SK-N-MC (cell line): ENCODE results near the gene MVK.

Source experiments
- DNase-seq: peaks from one replicate; pipeline ENCODE4 v3.0.0-alpha.2; 2011; ENCODE audit warnings: low read depth, low spot score
- H3K27ac ChIP-seq: fragments of 200-600 bp; sonication (generic); 2 replicates; pipeline ENCODE4 v1.5.1; 2016; ENCODE audit warnings: mixed run types
- H3K36me3 ChIP-seq: fragments of 200-600 bp; sonication (generic); 2 replicates; pipeline ENCODE4 v1.6.1; 2017; ENCODE audit warnings: antibody characterized with exemption, low read length, mixed read lengths; ENCODE audit not compliant: insufficient read depth
- H3K4me3 ChIP-seq: fragments of 200-600 bp; sonication (generic); 2 replicates; pipeline ENCODE4 v1.5.1; 2016
- H3K9ac ChIP-seq: fragments of 200-600 bp; sonication (generic); 2 replicates; pipeline ENCODE4 v1.8.0; 2017; ENCODE audit warnings: mixed run types, mixed read lengths; ENCODE audit not compliant: insufficient read length
- H3K9me3 ChIP-seq: fragments of 200-600 bp; sonication (generic); 2 replicates; pipeline ENCODE4 v1.6.1; 2017; ENCODE audit warnings: low read depth, mild to moderate bottlenecking, antibody characterized with exemption, low read length, moderate library complexity, mixed read lengths
- EZH2 ChIP-seq: fragments of 200-600 bp; sonication (generic); IDR thresholded peaks from one replicate; pipeline ENCODE4 v1.6.1; 2017; ENCODE audit warnings: antibody characterized with exemption
- FOXP2 ChIP-seq: optimal IDR thresholded peaks from 2 replicates; pipeline ENCODE3; 2011; ENCODE audit warnings: mild to moderate bottlenecking, moderate library complexity; ENCODE audit not compliant: insufficient read depth; ENCODE audit errors: extremely low read length, control extremely low read depth
- POLR2AphosphoS5 ChIP-seq: IDR thresholded peaks from 2 replicates; pipeline ENCODE4 v1.6.1; 2012; ENCODE audit warnings: mild to moderate bottlenecking, low read depth, low read length, borderline replicate concordance

The MVK gene

GRCh38 chr12:109558374-109559199 is 15.0 kb upstream of the MVK start:
- no peak overlapping the region for H3K4me3 ChIP-seq
- peaks cover 12% of the 10 kb centered on the region; the same call in 1 of the 2 replicates for H3K36me3 ChIP-seq
- no peak for DNase-seq
- H3K27ac ChIP-seq: no peak overlapping the region
- no peaks in the 10 kb centered on the region for H3K9me3 ChIP-seq
- no peak overlapping the region for H3K9ac ChIP-seq
- TF ChIP-seq EZH2: no peak
- no peak for TF ChIP-seq FOXP2
- no peak for TF ChIP-seq POLR2AphosphoS5

- no peak for DNase-seq
- no peak overlapping the region for H3K4me3 ChIP-seq
- peaks cover 17% of the 10 kb centered on the region; the same call in 1 of the 2 replicates for H3K36me3 ChIP-seq
- TF ChIP-seq FOXP2 (no peak), EZH2 (no peak), POLR2AphosphoS5 (no peak)
- no peak overlapping the region for H3K27ac ChIP-seq
- H3K9me3 ChIP-seq: no peaks in the 10 kb centered on the region
- no peak overlapping the region for H3K9ac ChIP-seq
These were observed 14.4 kb upstream of the MVK start for GRCh38 chr12:109559200-109559505.

GRCh38 chr12:109559601-109560000 is 14.0 kb upstream of the MVK start:
- Histone ChIP-seq H3K36me3 (peaks cover 18% of the 10 kb centered on the region; the same call in 1 of the 2 replicates), H3K9me3 (no peaks in the 10 kb centered on the region)

GRCh38 chr12:109560867-109561710 is 12.5 kb upstream of the MVK start:
- H3K36me3 ChIP-seq: peaks cover 29% of the 10 kb centered on the region
- no peak overlapping the region for H3K9ac ChIP-seq
- no peak for DNase-seq
- no peaks in the 10 kb centered on the region for H3K9me3 ChIP-seq
- H3K27ac ChIP-seq: no peak overlapping the region
- H3K4me3 ChIP-seq: no peak overlapping the region
- TF ChIP-seq EZH2 (no peak), POLR2AphosphoS5 (no peak), FOXP2 (no peak)

More at GRCh38 chr12:109559601-109560000, 14.0 kb upstream of the MVK start:
- Histone ChIP-seq H3K4me3 (no peak overlapping the region), H3K9ac (no peak overlapping the region), H3K27ac (no peak overlapping the region)
- TF ChIP-seq FOXP2 (no peak), EZH2 (no peak), POLR2AphosphoS5 (no peak)
- DNase-seq: no peak

GRCh38 chr12:109561711-109562030 is 11.9 kb upstream of the MVK start:
- H3K36me3 ChIP-seq: peaks cover 29% of the 10 kb centered on the region

GRCh38 chr12:109562871-109563270 is 10.7 kb upstream of the MVK start:
- Histone ChIP-seq H3K4me3 (no peak overlapping the region), H3K36me3 (peaks cover 30% of the 10 kb centered on the region)
- TF ChIP-seq FOXP2 (no peak), POLR2AphosphoS5 (no peak), EZH2 (no peak)

More at GRCh38 chr12:109561711-109562030, 11.9 kb upstream of the MVK start:
- Histone ChIP-seq H3K4me3 (no peak overlapping the region), H3K27ac (no peak overlapping the region), H3K9ac (no peak overlapping the region), H3K9me3 (no peaks in the 10 kb centered on the region)
- TF ChIP-seq POLR2AphosphoS5: no peak
- DNase-seq: no peak

GRCh38 chr12:109563291-109564284 is 10.0 kb upstream of the MVK start:
- H3K36me3 ChIP-seq: peaks cover 37% of the 10 kb centered on the region
- no peaks in the 10 kb centered on the region for H3K9me3 ChIP-seq
- H3K27ac ChIP-seq: no peak overlapping the region
- no peak overlapping the region for H3K9ac ChIP-seq
- TF ChIP-seq FOXP2 (no peak), POLR2AphosphoS5 (peak; percentile 9; the same call in 1 of the 2 replicates)
- no peak overlapping the region for H3K4me3 ChIP-seq
- DNase-seq: no peak

More at GRCh38 chr12:109562871-109563270, 10.7 kb upstream of the MVK start:
- DNase-seq: no peak
- no peak overlapping the region for H3K27ac ChIP-seq
- no peaks in the 10 kb centered on the region for H3K9me3 ChIP-seq
- no peak overlapping the region for H3K9ac ChIP-seq

- H3K27ac ChIP-seq: no peak overlapping the region
- H3K4me3 ChIP-seq: no peak overlapping the region
- no peak overlapping the region for H3K9ac ChIP-seq
- DNase-seq: no peak
- H3K9me3 ChIP-seq: no peaks in the 10 kb centered on the region
- TF ChIP-seq FOXP2 (no peak), POLR2AphosphoS5 (no peak), EZH2 (no peak)
- peaks cover 54% of the 10 kb centered on the region for H3K36me3 ChIP-seq
These were observed 7.2 kb upstream of the MVK start for GRCh38 chr12:109566424-109566823.
